ENCODE data around the gene ZNF771.

DNA sequence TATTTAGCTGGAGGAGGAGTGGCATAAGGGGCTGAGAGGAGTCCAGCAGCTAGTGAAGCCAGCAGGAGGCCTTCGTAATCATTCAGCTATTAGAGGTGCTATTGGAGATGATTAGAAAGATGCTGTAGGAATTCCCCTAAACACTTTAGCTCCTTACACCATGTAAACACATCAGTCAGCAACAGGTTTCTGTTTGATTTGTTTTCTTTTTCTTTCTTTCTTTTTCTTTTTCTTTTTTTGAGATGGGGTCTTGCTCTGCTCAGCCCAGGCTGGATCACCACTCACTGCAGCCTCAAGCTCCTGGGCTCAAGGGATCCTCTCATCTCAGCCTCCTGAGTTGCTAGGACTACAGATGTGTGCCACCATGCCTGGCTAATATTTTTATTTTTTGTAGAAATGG, 48.9 kb downstream of the ZNF771 start:
- TF ChIP-seq, protein P1, sequence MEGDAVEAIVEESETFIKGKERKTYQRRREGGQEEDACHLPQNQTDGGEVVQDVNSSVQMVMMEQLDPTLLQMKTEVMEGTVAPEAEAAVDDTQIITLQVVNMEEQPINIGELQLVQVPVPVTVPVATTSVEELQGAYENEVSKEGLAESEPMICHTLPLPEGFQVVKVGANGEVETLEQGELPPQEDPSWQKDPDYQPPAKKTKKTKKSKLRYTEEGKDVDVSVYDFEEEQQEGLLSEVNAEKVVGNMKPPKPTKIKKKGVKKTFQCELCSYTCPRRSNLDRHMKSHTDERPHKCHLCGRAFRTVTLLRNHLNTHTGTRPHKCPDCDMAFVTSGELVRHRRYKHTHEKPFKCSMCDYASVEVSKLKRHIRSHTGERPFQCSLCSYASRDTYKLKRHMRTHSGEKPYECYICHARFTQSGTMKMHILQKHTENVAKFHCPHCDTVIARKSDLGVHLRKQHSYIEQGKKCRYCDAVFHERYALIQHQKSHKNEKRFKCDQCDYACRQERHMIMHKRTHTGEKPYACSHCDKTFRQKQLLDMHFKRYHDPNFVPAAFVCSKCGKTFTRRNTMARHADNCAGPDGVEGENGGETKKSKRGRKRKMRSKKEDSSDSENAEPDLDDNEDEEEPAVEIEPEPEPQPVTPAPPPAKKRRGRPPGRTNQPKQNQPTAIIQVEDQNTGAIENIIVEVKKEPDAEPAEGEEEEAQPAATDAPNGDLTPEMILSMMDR (IDR thresholded peaks at IDR 0.05), result no peak
- no peak for TF ChIP-seq POLR2A (IDR thresholded peaks at IDR 0.05)

Measured in prostate gland (tissue), 2 donors.